Ishikawa (cell line): ENCODE results near the gene SLC6A1.

Experiments
- CEBPB ChIP-seq: IDR thresholded peaks from 2 replicates; pipeline ENCODE4 v1.6.1; 2012
- CREB1 ChIP-seq: IDR thresholded peaks from 2 replicates; pipeline ENCODE4 v1.6.1; 2012; ENCODE audit warnings: low read depth
- EGR1 ChIP-seq: IDR thresholded peaks from 2 replicates; pipeline ENCODE4 v1.6.1; 2012
- EP300 ChIP-seq: IDR thresholded peaks from 2 replicates; pipeline ENCODE4 v1.6.1; 2012; ENCODE audit warnings: borderline replicate concordance
- FOXM1 ChIP-seq: IDR thresholded peaks from 2 replicates; pipeline ENCODE4 v1.6.1; 2012; ENCODE audit warnings: low read depth, borderline replicate concordance
- MAX ChIP-seq: IDR thresholded peaks from 2 replicates; pipeline ENCODE4 v1.6.1; 2012
- NFIC ChIP-seq: IDR thresholded peaks from 2 replicates; pipeline ENCODE4 v1.6.1; 2012
- RAD21 ChIP-seq: IDR thresholded peaks from 2 replicates; pipeline ENCODE4 v1.6.1; 2012; ENCODE audit warnings: low read depth
- TAF1 ChIP-seq: IDR thresholded peaks from 2 replicates; pipeline ENCODE4 v1.6.1; 2012; ENCODE audit warnings: low read depth, mild to moderate bottlenecking
- TCF12 ChIP-seq: IDR thresholded peaks from 2 replicates; pipeline ENCODE4 v1.6.1; 2012; ENCODE audit warnings: low read depth
- TEAD4 ChIP-seq: IDR thresholded peaks from 2 replicates; pipeline ENCODE4 v1.6.1; 2012
- YY1 ChIP-seq: IDR thresholded peaks from 2 replicates; pipeline ENCODE4 v1.6.1; 2012; ENCODE audit warnings: low read depth
- ZBTB7A ChIP-seq: IDR thresholded peaks from 2 replicates; pipeline ENCODE4 v1.6.1; 2012; ENCODE audit warnings: low read depth
- TF ChIP-seq, protein P1 (sequence below): IDR thresholded peaks from 2 replicates; pipeline ENCODE4 v1.6.1; 2012
- TF ChIP-seq, protein P2 (sequence below): IDR thresholded peaks from 2 replicates; pipeline ENCODE4 v1.6.1; 2012; ENCODE audit warnings: low read depth, mild to moderate bottlenecking

The SLC6A1 gene

DNA sequence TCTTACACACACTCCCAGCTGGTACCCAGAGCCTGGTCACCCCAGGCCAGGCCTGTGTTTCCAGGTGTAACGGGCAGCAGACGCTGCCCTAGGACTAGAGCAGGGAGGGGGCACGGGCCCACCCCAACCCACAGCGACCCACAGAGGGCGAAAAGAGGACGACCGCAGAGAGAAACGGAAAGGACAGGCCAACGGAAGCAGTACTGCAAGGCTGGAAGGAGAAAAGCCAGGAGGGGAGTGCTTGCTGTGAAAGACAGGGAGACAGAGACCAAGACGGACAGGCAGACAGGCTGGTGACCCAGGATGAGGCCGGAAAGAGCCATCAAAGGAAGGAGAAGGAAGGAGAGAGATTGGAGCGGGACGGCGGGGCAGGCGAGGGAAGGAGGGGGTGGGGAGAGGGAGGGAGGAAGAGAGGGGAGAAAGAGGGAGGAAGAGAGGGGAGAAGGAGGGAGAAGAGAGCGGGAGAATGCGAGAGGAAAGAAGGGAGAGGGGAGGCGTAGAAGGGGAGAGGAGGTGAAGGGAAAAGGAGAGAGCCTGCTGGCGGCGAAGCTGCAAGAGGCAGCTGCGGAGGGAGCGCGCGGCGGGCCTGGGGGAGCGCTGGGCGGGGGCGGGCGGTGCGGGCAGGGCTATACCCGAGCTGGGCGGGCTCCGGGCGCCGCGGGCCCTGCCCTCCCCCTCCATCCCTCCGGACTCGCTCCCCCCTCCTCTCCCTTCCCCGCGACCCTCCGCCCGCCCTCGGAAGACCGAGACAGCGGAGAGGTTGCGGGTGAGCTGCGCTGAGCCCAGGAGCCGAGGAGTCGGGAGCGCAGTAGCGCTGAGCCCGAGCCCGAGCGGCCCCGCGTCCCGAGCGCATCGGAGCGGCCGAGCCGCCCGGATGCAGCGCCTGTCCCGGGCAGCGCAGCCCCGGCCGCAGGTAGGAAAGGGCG lies at the start of gene SLC6A1:
TSS of gene SLC6A1 (plus strand) at position 732 of the 926 bp plus-strand sequence. CDS start 24,464 bp downstream, outside the sequence.
- TF ChIP-seq FOXM1 (no peak), RAD21 (no peak), EGR1 (no peak), TAF1 (no peak), EP300 (no peak), CEBPB (no peak), YY1 (no peak), TEAD4 (no peak), TCF12 (no peak), ZBTB7A (no peak), MAX (no peak), CREB1 (no peak), NFIC (no peak)
- TF ChIP-seq, protein P1, sequence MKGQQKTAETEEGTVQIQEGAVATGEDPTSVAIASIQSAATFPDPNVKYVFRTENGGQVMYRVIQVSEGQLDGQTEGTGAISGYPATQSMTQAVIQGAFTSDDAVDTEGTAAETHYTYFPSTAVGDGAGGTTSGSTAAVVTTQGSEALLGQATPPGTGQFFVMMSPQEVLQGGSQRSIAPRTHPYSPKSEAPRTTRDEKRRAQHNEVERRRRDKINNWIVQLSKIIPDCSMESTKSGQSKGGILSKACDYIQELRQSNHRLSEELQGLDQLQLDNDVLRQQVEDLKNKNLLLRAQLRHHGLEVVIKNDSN, result no peak
- TF ChIP-seq, protein P2, sequence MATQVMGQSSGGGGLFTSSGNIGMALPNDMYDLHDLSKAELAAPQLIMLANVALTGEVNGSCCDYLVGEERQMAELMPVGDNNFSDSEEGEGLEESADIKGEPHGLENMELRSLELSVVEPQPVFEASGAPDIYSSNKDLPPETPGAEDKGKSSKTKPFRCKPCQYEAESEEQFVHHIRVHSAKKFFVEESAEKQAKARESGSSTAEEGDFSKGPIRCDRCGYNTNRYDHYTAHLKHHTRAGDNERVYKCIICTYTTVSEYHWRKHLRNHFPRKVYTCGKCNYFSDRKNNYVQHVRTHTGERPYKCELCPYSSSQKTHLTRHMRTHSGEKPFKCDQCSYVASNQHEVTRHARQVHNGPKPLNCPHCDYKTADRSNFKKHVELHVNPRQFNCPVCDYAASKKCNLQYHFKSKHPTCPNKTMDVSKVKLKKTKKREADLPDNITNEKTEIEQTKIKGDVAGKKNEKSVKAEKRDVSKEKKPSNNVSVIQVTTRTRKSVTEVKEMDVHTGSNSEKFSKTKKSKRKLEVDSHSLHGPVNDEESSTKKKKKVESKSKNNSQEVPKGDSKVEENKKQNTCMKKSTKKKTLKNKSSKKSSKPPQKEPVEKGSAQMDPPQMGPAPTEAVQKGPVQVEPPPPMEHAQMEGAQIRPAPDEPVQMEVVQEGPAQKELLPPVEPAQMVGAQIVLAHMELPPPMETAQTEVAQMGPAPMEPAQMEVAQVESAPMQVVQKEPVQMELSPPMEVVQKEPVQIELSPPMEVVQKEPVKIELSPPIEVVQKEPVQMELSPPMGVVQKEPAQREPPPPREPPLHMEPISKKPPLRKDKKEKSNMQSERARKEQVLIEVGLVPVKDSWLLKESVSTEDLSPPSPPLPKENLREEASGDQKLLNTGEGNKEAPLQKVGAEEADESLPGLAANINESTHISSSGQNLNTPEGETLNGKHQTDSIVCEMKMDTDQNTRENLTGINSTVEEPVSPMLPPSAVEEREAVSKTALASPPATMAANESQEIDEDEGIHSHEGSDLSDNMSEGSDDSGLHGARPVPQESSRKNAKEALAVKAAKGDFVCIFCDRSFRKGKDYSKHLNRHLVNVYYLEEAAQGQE, result no peak

- no peak for TF ChIP-seq TCF12
- no peak for TF ChIP-seq EGR1
- TF ChIP-seq TEAD4, result no peak
- TF ChIP-seq MAX, result no peak
- TF ChIP-seq RAD21, result no peak
- TF ChIP-seq YY1, result no peak
- TF ChIP-seq CEBPB, result no peak
- TF ChIP-seq ZBTB7A, result no peak
- TF ChIP-seq NFIC, result no peak
- TF ChIP-seq, protein P2, result no peak
- TF ChIP-seq TAF1, result no peak
- no peak for TF ChIP-seq FOXM1
- TF ChIP-seq, protein P1, result no peak
- TF ChIP-seq EP300, result no peak
- no peak for TF ChIP-seq CREB1
These were observed 47.7 kb upstream of the SLC6A1 start for GRCh38 chr3:10944866-10945265.

- TF ChIP-seq NFIC (no peak), MAX (no peak), YY1 (no peak), RAD21 (peak; percentile 70), FOXM1 (no peak), TCF12 (no peak)
- TF ChIP-seq, protein P1, result no peak
- TF ChIP-seq, protein P2, result no peak
These were observed 46.8 kb upstream of the SLC6A1 start for GRCh38 chr3:10945683-10946287.
